Esophagus squamous epithelium (tissue), 4 donors: ENCODE measurements around the gene DLGAP1.

Experiments
- CTCF ChIP-seq, 6 experiments: fragments of 450-650 bp in 4 of 6; fragments of 200-600 bp in 2 of 6; sonication (generic) in 2 of 6; IDR thresholded peaks; one replicate each; pipeline ENCODE4 v1.5.1; 2016 to 2019; ENCODE audit warnings: antibody characterized with exemption in 6 of 6, mild to moderate bottlenecking in 4 of 6, moderate library complexity in 4 of 6
- POLR2A ChIP-seq, 4 donors: fragments of 450-650 bp; IDR thresholded peaks; one replicate each; pipeline ENCODE4 v1.6.1; 2017; ENCODE audit warnings: antibody characterized with exemption in 4 of 4, mild to moderate bottlenecking in 4 of 4, moderate library complexity in 3 of 4

GRCh38 chr18:3952031-3952430, 503.1 kb downstream of the DLGAP1 start:
- no peak for TF ChIP-seq CTCF (IDR thresholded peaks at IDR 0.05)
- no peak for TF ChIP-seq POLR2A (IDR thresholded peaks at IDR 0.05)
